RWPE2 (cell line): ENCODE measurements around the gene MTNR1B.

Source experiments
- ATAC-seq: fragments of 200-7000 bp; cut with Tn5 transposase; 3 replicates; pipeline ENCODE4 v1.9.1; 2021; ENCODE audit warnings: low read depth
- DNase-seq: peaks from one replicate; pipeline ENCODE4 v3.0.0-alpha.2; 2020; ENCODE audit warnings: low spot score
- H3K27ac ChIP-seq: fragments of 450-650 bp; 2 replicates; pipeline ENCODE4 v1.5.1; 2017; ENCODE audit warnings: mild to moderate bottlenecking; ENCODE audit not compliant: poor library complexity, severe bottlenecking
- H3K27me3 ChIP-seq: fragments of 250-450 bp; sonication (Bioruptor Pico); 2 replicates; pipeline ENCODE4 v1.5.1; 2021; ENCODE audit warnings: mild to moderate bottlenecking, moderate library complexity; ENCODE audit not compliant: insufficient read depth, poor library complexity, severe bottlenecking
- H3K36me3 ChIP-seq: fragments of 250-450 bp; sonication (Bioruptor Pico); 2 replicates; pipeline ENCODE4 v1.5.1; 2020; ENCODE audit warnings: low read depth, mild to moderate bottlenecking, moderate library complexity
- H3K4me1 ChIP-seq: fragments of 250-450 bp; sonication (Bioruptor Pico); 2 replicates; pipeline ENCODE4 v1.5.1; 2021; ENCODE audit warnings: mild to moderate bottlenecking, moderate library complexity; ENCODE audit not compliant: insufficient read depth, poor library complexity, severe bottlenecking
- H3K4me3 ChIP-seq: fragments of 250-450 bp; sonication (Bioruptor Pico); 2 replicates; pipeline ENCODE4 v1.5.1; 2021; ENCODE audit warnings: mild to moderate bottlenecking, moderate library complexity; ENCODE audit not compliant: severe bottlenecking
- H3K9me3 ChIP-seq: fragments of 250-450 bp; sonication (Bioruptor Pico); 2 replicates; pipeline ENCODE4 v1.5.1; 2021; ENCODE audit warnings: mild to moderate bottlenecking, moderate library complexity; ENCODE audit not compliant: severe bottlenecking
- TF ChIP-seq, protein P1 (sequence below): fragments of 450-650 bp; IDR thresholded peaks from one replicate; pipeline ENCODE4 v1.5.1; 2017; ENCODE audit warnings: mild to moderate bottlenecking, moderate library complexity; ENCODE audit not compliant: poor library complexity, severe bottlenecking

MTNR1B gene

DNA sequence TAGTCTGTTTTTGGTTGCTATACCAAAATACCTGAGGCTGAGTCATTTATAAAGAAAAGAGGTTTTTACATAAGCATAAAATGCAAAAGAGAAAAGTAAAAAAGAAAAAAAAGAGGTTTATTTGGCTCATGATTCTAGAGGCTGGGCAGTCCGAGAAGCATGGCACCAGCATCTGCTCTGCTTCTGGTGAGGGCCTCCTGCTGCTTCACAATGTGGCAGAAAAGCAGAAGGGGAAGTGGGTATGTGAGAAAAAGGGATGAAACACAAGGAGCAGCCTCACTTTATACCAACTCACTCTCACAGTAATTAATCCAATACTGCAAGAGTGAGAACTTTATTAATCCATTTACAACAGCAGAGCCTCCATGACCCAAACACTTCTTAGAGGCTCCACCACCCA, 47.1 kb downstream of the MTNR1B start:
- H3K36me3 ChIP-seq = no peaks in the 10 kb centered on the region
- H3K4me3 ChIP-seq = no peak overlapping the region
- DNase-seq (no peak), ATAC-seq (no peak)
- no peaks in the 10 kb centered on the region for H3K9me3 ChIP-seq
- H3K27me3 ChIP-seq = no peaks in the 10 kb centered on the region
- H3K4me1 ChIP-seq = peaks cover 19% of the 10 kb centered on the region
- no peak overlapping the region for H3K27ac ChIP-seq
- TF ChIP-seq, protein P1, sequence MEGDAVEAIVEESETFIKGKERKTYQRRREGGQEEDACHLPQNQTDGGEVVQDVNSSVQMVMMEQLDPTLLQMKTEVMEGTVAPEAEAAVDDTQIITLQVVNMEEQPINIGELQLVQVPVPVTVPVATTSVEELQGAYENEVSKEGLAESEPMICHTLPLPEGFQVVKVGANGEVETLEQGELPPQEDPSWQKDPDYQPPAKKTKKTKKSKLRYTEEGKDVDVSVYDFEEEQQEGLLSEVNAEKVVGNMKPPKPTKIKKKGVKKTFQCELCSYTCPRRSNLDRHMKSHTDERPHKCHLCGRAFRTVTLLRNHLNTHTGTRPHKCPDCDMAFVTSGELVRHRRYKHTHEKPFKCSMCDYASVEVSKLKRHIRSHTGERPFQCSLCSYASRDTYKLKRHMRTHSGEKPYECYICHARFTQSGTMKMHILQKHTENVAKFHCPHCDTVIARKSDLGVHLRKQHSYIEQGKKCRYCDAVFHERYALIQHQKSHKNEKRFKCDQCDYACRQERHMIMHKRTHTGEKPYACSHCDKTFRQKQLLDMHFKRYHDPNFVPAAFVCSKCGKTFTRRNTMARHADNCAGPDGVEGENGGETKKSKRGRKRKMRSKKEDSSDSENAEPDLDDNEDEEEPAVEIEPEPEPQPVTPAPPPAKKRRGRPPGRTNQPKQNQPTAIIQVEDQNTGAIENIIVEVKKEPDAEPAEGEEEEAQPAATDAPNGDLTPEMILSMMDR = no peak

DNA sequence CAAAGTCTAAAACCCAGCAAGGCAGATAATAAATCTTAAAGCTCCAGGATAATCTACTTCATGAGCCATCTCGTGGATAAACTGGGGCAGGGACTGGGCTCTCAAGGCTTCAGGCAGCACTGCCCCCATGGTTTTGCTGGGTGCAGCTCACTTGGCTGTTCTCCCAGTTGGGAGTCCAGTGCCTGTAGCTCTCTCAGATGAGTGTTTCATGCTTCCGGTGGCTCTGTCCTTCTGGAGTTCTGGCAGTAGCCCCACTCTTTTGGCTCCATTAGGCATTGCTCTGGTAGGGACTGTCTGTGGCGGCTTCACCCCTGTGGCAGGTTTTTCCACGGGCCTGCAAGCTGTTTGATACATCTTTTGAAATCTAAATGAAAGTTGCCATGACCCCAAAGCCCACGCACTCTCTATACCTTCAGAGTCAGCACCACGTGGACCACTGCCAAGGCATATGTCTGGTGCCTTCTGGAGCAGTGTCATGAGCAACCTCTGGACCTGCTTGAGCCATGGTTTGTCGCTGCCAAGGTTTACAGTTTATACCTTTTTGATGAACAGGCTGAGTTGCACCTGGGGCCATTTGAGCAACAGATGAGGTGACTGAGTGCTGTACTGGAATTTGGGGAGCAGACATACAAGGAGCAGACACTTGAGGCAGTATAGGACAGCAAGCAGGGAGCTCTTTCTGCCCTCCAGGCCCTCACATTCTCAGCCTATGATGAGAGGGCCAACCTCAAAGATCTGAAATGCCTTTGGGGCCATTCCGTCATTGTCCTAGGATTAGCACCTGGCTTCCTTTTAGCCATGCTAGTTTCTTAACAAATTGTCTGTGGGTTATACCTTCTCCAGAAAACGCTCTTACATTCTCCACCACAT, 48.6 kb downstream of the MTNR1B start:
- Histone ChIP-seq H3K27ac (no peak overlapping the region), H3K27me3 (no peaks in the 10 kb centered on the region), H3K9me3 (no peaks in the 10 kb centered on the region), H3K36me3 (no peaks in the 10 kb centered on the region), H3K4me1 (peaks cover 19% of the 10 kb centered on the region), H3K4me3 (no peak overlapping the region)
- TF ChIP-seq, protein P1 = no peak
- no peak for ATAC-seq
- DNase-seq = no peak

DNA sequence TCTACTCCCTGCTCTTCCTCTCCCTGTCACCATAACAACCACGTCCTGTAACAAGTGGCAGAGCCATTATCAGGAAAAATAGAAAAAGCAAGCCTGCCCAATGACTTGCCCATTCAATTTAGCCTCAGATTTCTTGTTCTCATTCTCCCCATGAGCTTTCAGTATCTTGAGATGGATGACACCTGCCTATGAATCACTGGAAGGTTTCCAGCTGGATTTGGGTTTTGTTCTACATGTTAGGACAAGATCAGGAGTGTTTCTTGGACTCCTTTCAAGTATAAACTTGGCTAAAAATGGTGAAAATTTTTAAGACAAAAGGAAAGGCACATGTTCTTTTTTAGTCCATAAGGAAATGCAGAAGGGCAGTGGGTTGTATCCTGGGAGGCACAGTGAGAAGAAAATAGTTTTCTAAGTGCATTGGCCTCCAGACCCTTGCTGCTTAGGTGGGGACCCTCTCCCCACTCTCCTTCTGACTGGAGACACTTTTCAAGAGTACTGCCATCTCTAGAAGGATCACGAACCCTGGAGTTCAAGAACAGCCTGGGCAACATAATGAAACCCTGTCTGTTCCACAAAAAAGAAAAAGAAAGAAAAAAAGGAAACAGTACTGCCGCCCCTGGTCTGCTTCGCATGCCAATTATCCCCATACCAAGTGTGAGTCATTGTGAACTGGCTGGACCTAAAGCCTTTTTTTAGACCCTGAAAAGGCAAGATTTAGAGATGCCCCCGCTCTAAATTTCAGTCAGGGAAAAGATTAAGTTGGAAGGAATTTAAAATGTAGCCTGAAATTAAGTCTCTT, 51.0 kb downstream of the MTNR1B start:
- Histone ChIP-seq H3K27ac (peak overlapping the region; percentile 93), H3K9me3 (no peaks in the 10 kb centered on the region), H3K4me1 (peaks cover 19% of the 10 kb centered on the region), H3K36me3 (no peaks in the 10 kb centered on the region), H3K27me3 (no peaks in the 10 kb centered on the region), H3K4me3 (peak overlapping the region; percentile 7)
- no peak for DNase-seq
- peak; percentile 87 for ATAC-seq
- TF ChIP-seq, protein P1 = peak; percentile 21

DNA sequence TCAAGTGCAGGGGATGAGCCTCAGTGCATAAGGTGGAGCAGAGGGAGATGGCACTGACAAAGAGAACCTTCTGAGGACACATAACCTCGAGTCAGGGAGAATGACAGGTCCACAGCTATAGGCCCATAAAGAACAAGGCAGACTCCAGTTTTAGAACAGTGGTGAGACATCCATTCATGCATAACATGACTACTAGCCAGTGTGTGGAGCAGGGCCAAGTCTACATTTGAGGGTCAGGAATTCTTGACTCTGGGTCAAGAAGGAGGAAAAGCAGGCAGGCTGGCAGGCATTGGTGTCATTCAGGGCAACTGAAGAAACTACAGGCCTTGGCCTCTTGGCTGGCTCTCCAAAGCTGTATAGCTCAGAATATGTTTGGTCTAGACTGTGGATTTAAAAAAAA, 54.9 kb downstream of the MTNR1B start:
- peaks cover 19% of the 10 kb centered on the region for H3K4me1 ChIP-seq
- H3K4me3 ChIP-seq = no peak overlapping the region
- DNase-seq = no peak
- no peaks in the 10 kb centered on the region for H3K9me3 ChIP-seq
- no peak overlapping the region for H3K27ac ChIP-seq
- no peaks in the 10 kb centered on the region for H3K27me3 ChIP-seq
- no peak for ATAC-seq
- TF ChIP-seq, protein P1 = no peak
- H3K36me3 ChIP-seq = no peaks in the 10 kb centered on the region
